Mesenchymal stem cell (in vitro differentiated cells and primary cell): Measurements from ENCODE around the gene RAD51B.

Experiments used
- DNase-seq: peaks from one replicate; pipeline ENCODE4 v3.0.0-alpha.2; 2013
- H2AFZ ChIP-seq: one replicate; pipeline ENCODE4 v1.6.1; 2013; ENCODE audit warnings: low read depth, mild to moderate bottlenecking, control low read depth, inconsistent platforms, low read length, moderate library complexity
- H2AK5ac ChIP-seq: 2 replicates; pipeline ENCODE4 v1.6.1; 2013; ENCODE audit warnings: low read length, moderate library complexity, mild to moderate bottlenecking, inconsistent platforms; ENCODE audit not compliant: severe bottlenecking
- H2BK120ac ChIP-seq: one replicate; pipeline ENCODE4 v1.6.1; 2013; ENCODE audit warnings: low read depth, mild to moderate bottlenecking, inconsistent platforms, low read length, moderate library complexity
- H2BK12ac ChIP-seq, 2 experiments: one replicate each; pipeline ENCODE4 v1.6.1; 2013; ENCODE audit warnings: inconsistent platforms in 2 of 2, low read length in 2 of 2, mild to moderate bottlenecking in 2 of 2, moderate library complexity in 2 of 2, control low read depth in 1 of 2
- H2BK15ac ChIP-seq: one replicate; pipeline ENCODE4 v1.6.1; 2013; ENCODE audit warnings: mild to moderate bottlenecking, low read depth, inconsistent platforms; ENCODE audit not compliant: poor library complexity, severe bottlenecking
- H2BK5ac ChIP-seq: 2 replicates; pipeline ENCODE4 v1.6.1; 2013; ENCODE audit warnings: low read depth, mild to moderate bottlenecking, low read length, control low read depth, inconsistent platforms; ENCODE audit not compliant: poor library complexity, severe bottlenecking
- H3K14ac ChIP-seq, 2 experiments: one replicate each; pipeline ENCODE4 v1.6.1; 2013; ENCODE audit warnings: inconsistent platforms in 2 of 2, low read length in 2 of 2, control low read depth in 1 of 2, mild to moderate bottlenecking in 1 of 2, moderate library complexity in 1 of 2
- H3K18ac ChIP-seq, 2 experiments: one replicate each; pipeline ENCODE4 v1.6.1; 2013; ENCODE audit warnings: inconsistent platforms in 2 of 2, low read length in 2 of 2, control low read depth in 1 of 2, low read depth in 1 of 2, mild to moderate bottlenecking in 1 of 2
- H3K23ac ChIP-seq, 2 experiments: one replicate each; pipeline ENCODE4 v1.6.1; 2013; ENCODE audit warnings: inconsistent platforms in 2 of 2, low read length in 2 of 2, mild to moderate bottlenecking in 2 of 2, moderate library complexity in 2 of 2, control low read depth in 1 of 2
- H3K27ac ChIP-seq: 2 replicates; pipeline ENCODE4 v1.5.1; 2013; ENCODE audit warnings: mild to moderate bottlenecking, moderate library complexity, low read length, control low read depth, inconsistent platforms; ENCODE audit not compliant: poor library complexity, severe bottlenecking
- H3K27me3 ChIP-seq, 2 experiments: 2 replicates each; pipeline versions ENCODE4 v1.6.1 to v1.7.0; 2013; ENCODE audit warnings: low read length in 2 of 2, mild to moderate bottlenecking in 2 of 2, moderate library complexity in 2 of 2, control low read depth in 1 of 2, inconsistent platforms in 1 of 2; ENCODE audit not compliant: control insufficient read depth in 1 of 2, insufficient read depth in 1 of 2
- H3K36me3 ChIP-seq, 2 experiments: 2 replicates each; pipeline versions ENCODE4 v1.6.1 to v1.7.0; 2013; ENCODE audit warnings: low read length in 2 of 2, control low read depth in 1 of 2, inconsistent platforms in 1 of 2, low read depth in 1 of 2, mild to moderate bottlenecking in 1 of 2; ENCODE audit not compliant: insufficient read depth in 2 of 2, control insufficient read depth in 1 of 2
- H3K4ac ChIP-seq, 2 experiments: one replicate each; pipeline ENCODE4 v1.6.1; 2013; ENCODE audit warnings: inconsistent platforms in 2 of 2, low read length in 2 of 2, mild to moderate bottlenecking in 2 of 2, moderate library complexity in 2 of 2, control low read depth in 1 of 2, low read depth in 1 of 2
- H3K4me1 ChIP-seq: 2 replicates; pipeline ENCODE4 v1.6.1; 2013; ENCODE audit warnings: low read depth, low read length, control low read depth; ENCODE audit not compliant: control insufficient read depth, insufficient read depth
- H3K4me2 ChIP-seq: 2 replicates; pipeline ENCODE4 v1.6.1; 2013; ENCODE audit warnings: low read length, mild to moderate bottlenecking, inconsistent platforms; ENCODE audit not compliant: poor library complexity, severe bottlenecking
- H3K4me3 ChIP-seq, 2 experiments: 2 replicates each; pipeline versions ENCODE4 v1.5.1 to v1.7.0; 2013; ENCODE audit warnings: low read length in 2 of 2, mild to moderate bottlenecking in 2 of 2, control low read depth in 1 of 2, low read depth in 1 of 2; ENCODE audit not compliant: insufficient read depth in 1 of 2
- H3K79me1 ChIP-seq: replicated peaks from 2 replicates; pipeline ENCODE4 v1.6.1; 2013; ENCODE audit warnings: mild to moderate bottlenecking, control low read depth, low read length, inconsistent platforms; ENCODE audit not compliant: poor library complexity, severe bottlenecking
- H3K9ac ChIP-seq: 2 replicates; pipeline ENCODE4 v1.7.0; 2013; ENCODE audit warnings: mild to moderate bottlenecking, low read length, moderate library complexity
- H3K9me3 ChIP-seq: 2 replicates; pipeline ENCODE4 v1.7.0; 2013; ENCODE audit warnings: mild to moderate bottlenecking, low read length; ENCODE audit not compliant: control insufficient read depth
- H4K8ac ChIP-seq: one replicate; pipeline ENCODE4 v1.6.1; 2013; ENCODE audit warnings: inconsistent platforms, mild to moderate bottlenecking, low read length, moderate library complexity
- H4K91ac ChIP-seq: one replicate; pipeline ENCODE4 v1.6.1; 2013; ENCODE audit warnings: mild to moderate bottlenecking, low read length, inconsistent platforms
- WGBS: methylation state at CpG from one replicate; pipeline ENCODE4 v1.1.7; 2013; ENCODE audit warnings: mixed read lengths; 5-methylcytosine and 5-hydroxymethylcytosine counted together

RAD51B gene

DNA sequence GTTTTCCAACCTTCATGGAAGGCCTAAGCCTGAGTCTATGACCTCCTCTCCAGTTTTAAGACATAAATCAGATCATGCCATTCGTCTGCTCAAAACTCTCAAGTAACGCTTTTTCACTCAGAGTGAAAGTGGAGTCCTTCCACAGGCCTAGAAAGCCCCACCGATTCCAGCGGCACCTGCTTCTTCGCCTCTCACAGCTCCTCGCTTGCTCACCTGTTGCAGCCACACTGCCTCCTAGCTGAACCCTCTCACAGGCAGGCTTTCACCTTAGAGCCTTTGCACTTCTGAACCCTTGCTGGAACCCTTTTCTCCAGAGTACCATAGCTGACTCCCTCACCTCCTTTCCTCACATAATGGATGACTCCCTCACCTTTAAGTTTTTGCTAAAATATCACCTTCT is 672.2 kb downstream of the RAD51B start:
- no peak for DNase-seq
- H3K4me2 ChIP-seq: no peak overlapping the region
- no peaks in the 10 kb centered on the region for H3K9me3 ChIP-seq
- no peak overlapping the region for H3K4me3 ChIP-seq
- no peak overlapping the region for H2AK5ac ChIP-seq
- H3K27me3 ChIP-seq: no peaks in the 10 kb centered on the region
- WGBS: 91% methylated on average over 6 of the region's 6 CpGs
- H2BK12ac ChIP-seq: peak overlapping the region in 1 of 2 experiments; percentile 12
- H3K23ac ChIP-seq: no peak overlapping the region
- no peak overlapping the region for H3K14ac ChIP-seq
- no peak overlapping the region for H3K4ac ChIP-seq
- H2AFZ ChIP-seq: no peak overlapping the region
- H2BK120ac ChIP-seq: no peak overlapping the region
- H4K91ac ChIP-seq: no peak overlapping the region
- no peak overlapping the region for H3K27ac ChIP-seq
- no peak overlapping the region for H4K8ac ChIP-seq
- H3K9ac ChIP-seq: no peak overlapping the region
- H2BK15ac ChIP-seq: no peak overlapping the region
- no peak overlapping the region for H2BK5ac ChIP-seq
- no peaks in the 10 kb centered on the region for H3K36me3 ChIP-seq
- no peaks in the 10 kb centered on the region for H3K79me1 ChIP-seq
- H3K18ac ChIP-seq: peak overlapping the region in 1 of 2 experiments; percentile 49
- peaks cover 2% of the 10 kb centered on the region for H3K4me1 ChIP-seq

DNA sequence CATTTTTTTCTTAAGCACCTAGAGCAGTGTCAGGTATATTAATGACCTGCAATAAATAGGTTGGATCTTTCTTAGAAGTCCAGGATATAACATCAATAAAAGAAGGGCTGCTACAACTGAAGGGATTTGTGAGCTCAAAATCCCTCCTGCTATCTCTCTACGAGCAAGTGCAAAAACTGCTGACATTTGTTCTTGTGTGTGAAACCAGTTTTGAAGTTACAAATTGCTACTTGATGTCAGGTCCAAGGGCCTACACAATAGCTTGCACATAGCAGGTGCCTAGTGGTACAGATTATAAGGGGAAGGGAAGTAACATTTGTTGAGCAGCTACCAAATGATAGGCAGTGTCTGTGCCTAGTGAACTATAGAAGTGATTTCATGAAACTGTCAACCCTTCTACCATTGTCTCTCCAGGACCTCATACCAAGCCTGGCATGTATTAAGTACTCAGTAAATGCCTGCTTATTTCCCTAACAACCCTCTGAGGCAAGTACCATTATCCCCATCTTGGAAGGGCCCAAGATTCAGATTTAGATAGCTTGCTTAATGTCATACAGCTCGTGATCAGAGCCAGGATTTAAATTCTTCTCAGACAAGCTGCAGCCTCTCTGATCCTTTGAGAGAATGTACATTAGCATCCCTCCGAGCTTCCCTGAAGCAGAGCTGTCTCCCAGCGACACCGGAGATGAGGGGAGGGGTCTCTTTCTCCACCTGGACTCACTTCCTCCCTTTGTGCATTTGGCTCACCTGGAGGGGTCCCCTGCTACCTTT is 673.0 kb downstream of the RAD51B start:
- no peak overlapping the region for H2AK5ac ChIP-seq
- H3K27ac ChIP-seq: no peak overlapping the region
- DNase-seq: no peak
- H3K18ac ChIP-seq: peak overlapping the region in 1 of 2 experiments; percentile 29
- no peak overlapping the region for H2BK5ac ChIP-seq
- H3K4me2 ChIP-seq: no peak overlapping the region
- H3K79me1 ChIP-seq: no peaks in the 10 kb centered on the region
- no peak overlapping the region for H3K9ac ChIP-seq
- H3K9me3 ChIP-seq: no peaks in the 10 kb centered on the region
- H3K23ac ChIP-seq: no peak overlapping the region
- peaks cover 2% of the 10 kb centered on the region for H3K4me1 ChIP-seq
- H2AFZ ChIP-seq: no peak overlapping the region
- H3K14ac ChIP-seq: no peak overlapping the region
- H4K91ac ChIP-seq: no peak overlapping the region
- H3K36me3 ChIP-seq: no peaks in the 10 kb centered on the region
- no peaks in the 10 kb centered on the region for H3K27me3 ChIP-seq
- peak overlapping the region; percentile 33 for H2BK15ac ChIP-seq
- H2BK120ac ChIP-seq: no peak overlapping the region
- H3K4ac ChIP-seq: no peak overlapping the region
- no peak overlapping the region for H3K4me3 ChIP-seq
- WGBS: 88% methylated on average over 5 of the region's 5 CpGs
- no peak overlapping the region for H4K8ac ChIP-seq
- H2BK12ac ChIP-seq: peak overlapping the region in 1 of 2 experiments; percentile 27

DNA sequence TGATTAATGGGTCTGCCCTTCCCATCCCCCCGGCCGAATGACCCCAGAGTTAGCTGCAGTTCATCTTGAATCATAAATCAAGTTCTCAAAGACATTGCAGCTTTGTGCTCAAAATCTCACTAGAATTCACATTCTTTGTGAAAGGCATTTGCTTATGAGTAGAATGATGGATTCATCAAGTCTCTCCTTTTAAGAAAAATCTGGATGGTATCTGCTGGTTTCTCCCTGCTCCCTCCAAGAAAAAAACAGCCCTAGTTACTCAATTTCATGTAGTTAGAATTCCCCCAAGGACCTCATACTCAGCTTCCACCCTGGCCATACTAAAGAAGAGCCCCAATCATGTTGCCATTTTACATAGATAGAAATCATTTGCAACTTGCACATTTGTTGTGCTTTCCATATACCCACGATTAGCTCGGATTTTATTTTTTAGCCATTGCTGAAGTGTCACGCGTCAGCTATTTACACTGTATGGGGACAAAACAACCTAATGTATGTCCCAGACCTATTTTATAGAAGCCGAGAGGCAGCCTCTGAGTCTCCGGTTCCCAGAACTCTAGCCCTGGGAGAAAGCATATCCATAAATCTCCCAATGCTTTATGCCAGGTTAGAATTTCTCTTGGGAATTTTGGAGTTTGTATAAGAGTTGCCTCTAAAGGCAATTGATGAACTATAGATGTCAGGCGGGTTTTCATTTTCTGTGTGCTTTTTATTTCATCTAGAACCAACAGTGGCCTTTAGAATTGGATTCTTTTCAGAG is 673.8 kb downstream of the RAD51B start:
- Histone ChIP-seq H2BK5ac (no peak overlapping the region), H2AK5ac (no peak overlapping the region), H3K9ac (no peak overlapping the region), H4K8ac (no peak overlapping the region), H3K4me3 (no peak overlapping the region), H3K4me1 (peaks cover 2% of the 10 kb centered on the region), H3K9me3 (no peaks in the 10 kb centered on the region), H3K27me3 (no peaks in the 10 kb centered on the region), H2AFZ (no peak overlapping the region), H3K18ac (no peak overlapping the region), H3K23ac (no peak overlapping the region), H3K4ac (no peak overlapping the region), H3K4me2 (no peak overlapping the region), H3K27ac (no peak overlapping the region), H3K79me1 (no peaks in the 10 kb centered on the region), H2BK15ac (no peak overlapping the region), H4K91ac (no peak overlapping the region), H3K36me3 (no peaks in the 10 kb centered on the region), H2BK12ac (no peak overlapping the region), H2BK120ac (no peak overlapping the region), H3K14ac (no peak overlapping the region)
- no peak for DNase-seq
- 81% methylated on average over 6 of the region's 9 CpGs for WGBS
